Pancreas (tissue), 10 donors: ENCODE data around the gene PACRG. TPM values are rescaled to one million over a fixed set of nuclear protein-coding genes. Genes with fewer than 3 reads are reported as not detected.

Experiments
- ATAC-seq, 4 donors: fragments of 200-7000 bp; cut with Tn5 transposase; one replicate each; pipeline versions ENCODE4 v1.8.0 to v1.9.1; 2020; ENCODE audit warnings: mild to moderate bottlenecking in 4 of 4, moderate library complexity in 4 of 4
- DNase-seq, 6 donors: peaks; one replicate each; pipeline ENCODE4 v3.0.0-alpha.2; 2020
- FAIRE-seq: peaks from 2 replicates; lab custom pipeline; 2012; peaks lifted over from hg19 to GRCh38; lab: Jason Lieb, UNC
- H3K27ac ChIP-seq, 4 donors: fragments of 200-600 bp; sonication (generic); 1 replicate in 3 of 4; 2 replicates in 1 of 4; pipeline versions ENCODE4 v1.5.0 to v1.8.0; 2020
- H3K27me3 ChIP-seq, 4 donors: fragments of 200-600 bp; one replicate each; pipeline ENCODE4 v1.8.0; 2021
- H3K36me3 ChIP-seq, 3 donors: fragments of 200-600 bp; sonication (generic) in 1 of 3; one replicate each; pipeline versions ENCODE4 v1.5.0 to v1.8.0; 2020 to 2021
- H3K4me1 ChIP-seq, 3 donors: fragments of 200-600 bp; one replicate each; pipeline ENCODE4 v1.8.0; 2021
- H3K4me3 ChIP-seq, 4 donors: fragments of 200-600 bp; sonication (generic) in 2 of 4; one replicate each; pipeline versions ENCODE4 v1.5.0 to v1.8.0; 2020 to 2021
- H3K9me3 ChIP-seq, 4 donors: fragments of 200-600 bp; one replicate each; pipeline ENCODE4 v1.8.0; 2021
- CTCF ChIP-seq, 4 donors: fragments of 200-600 bp; sonication (generic) in 3 of 4; IDR thresholded peaks; one replicate each; pipeline versions ENCODE4 v1.5.0 to v1.8.0; 2021; ENCODE audit warnings: antibody characterized with exemption in 4 of 4
- WGBS, 2 donors: extraction: QIAGEN DNeasy Blood & Tissue Kit; methylation state at CpG; one replicate each; pipeline ENCODE4 v1.1.7; 2013; 5-methylcytosine and 5-hydroxymethylcytosine counted together
- intact Hi-C, 3 donors: fragments of 100-400 bp; cut with DNase I; formaldehyde crosslinking; loops; one replicate each; pipeline versions ENCODE4 v1.11.1 to v1.14.2; 2022
- polyA plus RNA-seq, 2 donors: library from polyadenylated mRNA; stranded (reverse); fragments of 200-250 nt; gene quantifications; one replicate each; pipeline ENCODE4 v1.2.3, GENCODE V29; 2013
- total RNA-seq, 6 donors: library from RNA; stranded (reverse); fragmentation: NEBNext Ultra II Directional in 4 of 6; extraction: Animal tissue kit (Norgen Biotek cat#: 25700) in 4 of 6; gene quantifications; one replicate each; pipeline versions ENCODE4 v1.2.1 to v1.2.4, GENCODE V29; 2021 to 2023
- donor health status: healthy with polysubstance abuse.
- donor health status: DM: no; HTN: no; CAD: no; lungs with moderate emphysema.
- donor health status: DM: no; HTN: no; CAD: no.
- donor health status: control.
- donor health status: control.
- donor health status: Bipolar disorder and iron deficiency.
- donor health status: DM: yes; HTN: yes; CAD: no.
- donor health status: DM: no; HTN: no; CAD: no.
- donor health status: DM: no; HTN: no; CAD: no.
- donor health status: DM: yes; HTN: yes; CAD: no.

The PACRG gene
- total and polyA plus RNA-seq, 8 donors: 2.5 to 7.1 (median 3.5) TPM

GRCh38 chr6:163232015-163232523 is 504.3 kb downstream of the PACRG start:
- Histone ChIP-seq H3K4me1 (no peaks in the 10 kb centered on the region), H3K36me3 (no peaks in the 10 kb centered on the region), H3K9me3 (no peaks in the 10 kb centered on the region), H3K4me3 (no peak overlapping the region), H3K27ac (no peak overlapping the region), H3K27me3 (no peaks in the 10 kb centered on the region)
- ATAC-seq (no peak), FAIRE-seq (no peak), DNase-seq (no peak)
- TF ChIP-seq CTCF (IDR thresholded peaks at IDR 0.05): no peak
- 85 to 92% methylated on average over 7 of the region's 7 CpGs for WGBS, 2 donors
- intact Hi-C loops: no loop called here

- Histone ChIP-seq H3K27ac (no peak overlapping the region), H3K27me3 (no peaks in the 10 kb centered on the region), H3K36me3 (no peaks in the 10 kb centered on the region), H3K4me3 (no peak overlapping the region), H3K4me1 (no peaks in the 10 kb centered on the region), H3K9me3 (no peaks in the 10 kb centered on the region)
- 92 to 100% methylated on average over 6 of the region's 6 CpGs for WGBS, 2 donors
- FAIRE-seq: no peak
- TF ChIP-seq CTCF (IDR thresholded peaks at IDR 0.05): no peak
- DNase-seq: no peak
- intact Hi-C loops: no loop called here
- ATAC-seq: no peak
These were observed 504.9 kb downstream of the PACRG start for GRCh38 chr6:163232649-163233048.

- Histone ChIP-seq H3K4me3 (no peak overlapping the region), H3K36me3 (no peaks in the 10 kb centered on the region), H3K9me3 (no peaks in the 10 kb centered on the region), H3K27me3 (no peaks in the 10 kb centered on the region), H3K4me1 (no peaks in the 10 kb centered on the region), H3K27ac (no peak overlapping the region)
- TF ChIP-seq CTCF (IDR thresholded peaks at IDR 0.05): no peak
- intact Hi-C loops: no loop called here
- 87 to 90% methylated on average over 2 of the region's 2 CpGs for WGBS, 2 donors
- DNase-seq (no peak), FAIRE-seq (no peak), ATAC-seq (no peak)
These were observed 509.3 kb downstream of the PACRG start for GRCh38 chr6:163237110-163237509.

GRCh38 chr6:163239572-163240340 is 512.0 kb downstream of the PACRG start:
- Histone ChIP-seq H3K9me3 (no peaks in the 10 kb centered on the region), H3K27ac (no peak overlapping the region), H3K4me1 (no peaks in the 10 kb centered on the region), H3K36me3 (no peaks in the 10 kb centered on the region), H3K27me3 (no peaks in the 10 kb centered on the region), H3K4me3 (no peak overlapping the region)
- TF ChIP-seq CTCF (IDR thresholded peaks at IDR 0.05): no peak
- intact Hi-C loops: no loop called here
- FAIRE-seq (no peak), DNase-seq (no peak), ATAC-seq (no peak)
- 86 to 90% methylated on average over 19 of the region's 19 CpGs for WGBS, 2 donors

- H3K27me3 ChIP-seq: no peaks in the 10 kb centered on the region
- H3K4me1 ChIP-seq: no peaks in the 10 kb centered on the region
- no peak for FAIRE-seq
- no peaks in the 10 kb centered on the region for H3K36me3 ChIP-seq
- no peaks in the 10 kb centered on the region for H3K9me3 ChIP-seq
- H3K27ac ChIP-seq: no peak overlapping the region
- ATAC-seq: no peak
- no peak for DNase-seq
- TF ChIP-seq CTCF (IDR thresholded peaks at IDR 0.05): no peak
- H3K4me3 ChIP-seq: no peak overlapping the region
- intact Hi-C loops: no loop called here
- 91 to 92% methylated on average over 17 of the region's 17 CpGs for WGBS, 2 donors
These were observed 512.8 kb downstream of the PACRG start for GRCh38 chr6:163240556-163240955.
